ENCODE data around the gene ABLIM3.

GRCh38 chr5:149267241-149267973, 126.1 kb downstream of the ABLIM3 start:
- TF ChIP-seq CTCF (conservative IDR thresholded peaks at IDR 0.05; ENCODE audit: low read length) (no peak), EZH2phosphoT487 (IDR thresholded peaks at IDR 0.05; ENCODE audit: borderline replicate concordance) (no peak)
